DMS153 treated with DMSO at 0.1 percent for 48 hours (cell line): Measurements from ENCODE around the gene BBS7.

ENCODE experiments used
- DNase-seq: peaks from one replicate; lab custom pipeline; 2025; ENCODE audit not compliant: unreplicated experiment; lab: John Stamatoyannopoulos, UW

Gene BBS7

GRCh38 chr4:121794505-121795188 lies 75.6 kb downstream of the BBS7 start:
- DNase-seq = no peak

DNA sequence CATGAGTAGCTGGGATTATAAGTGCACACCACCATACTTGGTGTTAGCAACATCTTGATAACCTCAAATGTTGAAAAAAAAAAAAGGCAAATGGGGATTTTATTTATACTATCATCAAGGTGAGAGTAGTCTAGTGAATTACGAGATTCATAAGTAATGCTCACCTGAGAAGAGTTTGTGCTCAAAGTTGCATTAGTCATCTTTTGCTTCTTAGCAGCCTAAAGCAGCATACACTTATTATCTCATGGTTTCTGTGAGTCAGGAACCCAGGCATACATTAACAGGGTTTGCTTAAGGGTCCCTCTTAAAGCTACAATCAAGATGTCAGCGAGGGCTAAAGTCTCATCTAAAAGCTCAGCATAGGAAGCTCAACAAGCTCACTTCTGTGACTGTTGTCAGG lies 77.3 kb downstream of the BBS7 start:
- DNase-seq = no peak

DNA sequence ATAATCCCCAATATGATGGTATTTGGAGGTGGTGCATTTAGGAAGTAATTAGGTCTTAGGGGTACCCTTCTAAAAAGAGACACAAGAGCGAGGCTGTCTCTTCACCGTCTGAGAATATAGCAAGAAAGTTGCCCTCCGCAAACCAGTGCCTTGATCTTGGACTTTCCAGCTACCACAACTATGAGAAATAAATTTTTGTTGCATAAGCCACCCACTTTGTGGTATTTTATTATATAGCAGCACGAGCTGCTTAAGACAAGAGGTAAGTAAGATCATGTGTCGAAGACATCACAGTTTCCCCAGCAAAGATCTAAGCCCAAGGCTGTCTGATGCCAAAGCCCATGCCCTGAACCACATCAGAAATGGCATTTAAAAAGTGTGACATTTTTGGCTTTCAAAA lies 78.8 kb downstream of the BBS7 start:
- no peak for DNase-seq

DNA sequence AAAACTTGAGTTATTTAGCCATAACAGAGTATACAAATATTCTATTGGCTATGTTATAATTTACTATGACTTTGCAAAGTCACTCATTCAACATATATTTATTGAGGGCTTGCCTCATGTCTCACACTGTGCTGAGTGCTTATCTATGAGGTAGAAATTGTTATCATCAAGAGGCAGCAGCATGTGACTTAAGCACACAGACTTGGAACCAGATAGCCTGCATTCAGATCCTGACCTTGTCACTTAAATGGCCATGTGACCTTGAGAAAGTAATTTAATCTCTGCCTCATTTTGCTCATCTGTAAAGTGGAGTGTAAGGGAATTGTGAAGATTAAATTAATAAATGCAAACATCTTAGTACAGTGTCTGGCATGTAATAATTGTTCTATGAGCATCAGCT lies 79.3 kb downstream of the BBS7 start:
- no peak for DNase-seq

GRCh38 chr4:121789960-121790829 lies 80.1 kb downstream of the BBS7 start:
- DNase-seq = no peak

GRCh38 chr4:121789455-121789854 lies 80.8 kb downstream of the BBS7 start:
- DNase-seq = no peak

DNA sequence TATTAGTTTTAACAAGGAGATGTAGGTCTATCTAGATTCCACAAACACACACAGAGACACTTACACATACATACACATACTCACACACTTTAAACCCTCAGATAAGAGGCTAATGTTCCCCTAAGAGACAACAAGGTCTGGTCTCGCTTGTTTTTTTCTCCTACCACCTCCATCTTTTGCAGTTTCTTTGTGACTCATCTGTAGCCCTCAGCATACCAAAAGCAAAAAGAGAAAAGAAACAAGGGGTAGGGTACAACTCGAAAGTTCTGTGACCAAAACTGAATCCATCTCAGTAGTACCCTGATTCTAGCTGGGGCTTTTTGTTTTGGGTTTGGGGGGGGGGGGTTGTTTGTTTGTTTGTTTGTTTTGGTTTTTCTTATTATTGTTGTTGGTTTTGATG lies 81.4 kb downstream of the BBS7 start:
- DNase-seq = no peak

- no peak for DNase-seq
Observed at GRCh38 chr4:121786221-121786620, 84.1 kb downstream of the BBS7 start.

DNA sequence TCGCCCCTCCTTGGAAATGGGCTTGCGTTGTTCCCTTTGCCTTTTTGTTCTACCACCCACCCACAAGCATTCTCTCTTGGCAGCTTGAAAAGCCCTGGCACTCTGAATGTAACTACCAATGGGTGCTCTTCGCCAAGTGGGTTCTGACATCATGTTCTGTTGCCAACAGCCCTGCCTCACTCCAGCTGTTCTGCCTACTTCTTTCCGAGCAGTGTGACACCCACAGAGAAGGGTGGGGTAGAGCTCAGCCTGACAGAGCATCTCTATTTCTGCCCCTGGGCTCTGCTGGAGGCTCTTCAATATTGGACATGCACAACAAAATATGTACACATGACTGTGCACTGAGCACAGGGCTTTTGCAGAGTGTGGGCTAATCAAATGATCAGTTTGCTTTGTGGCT lies 84.8 kb downstream of the BBS7 start:
- no peak for DNase-seq

- no peak for DNase-seq
Observed at GRCh38 chr4:121784975-121785374, 85.3 kb downstream of the BBS7 start.

DNA sequence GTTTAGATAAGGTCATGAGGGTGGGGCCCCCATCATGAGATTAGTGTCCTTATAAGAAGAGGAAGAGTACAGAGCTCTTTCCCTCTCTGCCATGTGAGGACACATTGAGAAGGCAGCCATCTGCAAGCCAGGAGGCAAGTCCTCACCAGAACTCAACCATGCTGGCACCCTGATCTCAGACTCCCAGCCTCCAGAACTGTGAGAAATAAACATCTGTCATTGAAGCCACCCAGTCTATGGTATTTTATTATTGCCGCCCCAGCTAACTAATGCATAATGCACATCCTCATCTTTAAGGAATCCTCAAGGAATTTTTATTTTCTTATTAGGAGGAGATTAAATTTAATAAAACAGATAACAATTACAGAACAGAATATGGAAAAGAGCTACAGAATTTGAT lies 85.9 kb downstream of the BBS7 start:
- no peak for DNase-seq

- no peak for DNase-seq
Observed at GRCh38 chr4:121783210-121783609, 87.1 kb downstream of the BBS7 start.

- DNase-seq = no peak
Observed at GRCh38 chr4:121778991-121779628, 91.2 kb downstream of the BBS7 start.

GRCh38 chr4:121777625-121778024 lies 92.6 kb downstream of the BBS7 start:
- DNase-seq = no peak

GRCh38 chr4:121776610-121777401 lies 93.5 kb downstream of the BBS7 start:
- DNase-seq = no peak
